ENCODE results near the gene SERPINB2.

The SERPINB2 gene

GRCh38 chr18:63869374-63869773 is 18.1 kb upstream of the SERPINB2 start:
- Histone ChIP-seq H3K27ac (ENCODE audit: low read length) (no peak overlapping the region), H3K4me3 (ENCODE audit: low read length in 2 of 2) (no peak overlapping the region), H3K4me1 (ENCODE audit: control insufficient read depth, insufficient read depth, low read length) (no peaks in the 10 kb centered on the region), H3K36me3 (ENCODE audit: control insufficient read depth in 2 of 2, insufficient read depth in 2 of 2, low read length in 2 of 2) (no peaks in the 10 kb centered on the region), H3K27me3 (ENCODE audit: control insufficient read depth in 1 of 2, insufficient read depth in 2 of 2, low read length in 2 of 2) (no peaks in the 10 kb centered on the region), H3K9me3 (ENCODE audit: control insufficient read depth in 2 of 2, low read length in 2 of 2) (no peaks in the 10 kb centered on the region), H3K9ac (ENCODE audit: low read length in 2 of 2) (no peak overlapping the region)

DNA sequence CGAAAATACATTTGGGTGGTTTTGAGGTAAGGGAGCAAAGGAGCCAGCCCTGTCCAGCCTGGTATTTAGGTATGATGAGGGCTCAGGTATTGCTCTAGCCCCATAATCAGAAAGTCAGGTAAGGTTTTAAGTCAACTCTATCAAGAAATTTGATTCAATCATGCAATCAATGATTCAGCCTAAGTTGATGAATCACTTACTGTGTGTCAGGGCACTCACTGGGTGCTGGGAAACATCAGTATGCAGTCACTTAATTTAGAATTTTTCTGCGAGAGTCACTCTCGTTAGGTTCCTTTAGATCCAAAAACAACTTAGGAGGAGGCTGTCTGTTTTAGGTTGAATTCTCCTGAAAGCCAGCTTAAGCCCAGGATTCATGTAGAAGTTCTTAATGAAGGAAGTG is 17.7 kb upstream of the SERPINB2 start:
- Histone ChIP-seq H3K27me3 (ENCODE audit: control insufficient read depth in 1 of 2, insufficient read depth in 2 of 2, low read length in 2 of 2) (no peaks in the 10 kb centered on the region), H3K36me3 (ENCODE audit: control insufficient read depth in 2 of 2, insufficient read depth in 2 of 2, low read length in 2 of 2) (no peaks in the 10 kb centered on the region), H3K4me3 (ENCODE audit: low read length in 2 of 2) (no peak overlapping the region), H3K27ac (ENCODE audit: low read length) (no peak overlapping the region), H3K9me3 (ENCODE audit: control insufficient read depth in 2 of 2, low read length in 2 of 2) (no peaks in the 10 kb centered on the region), H3K4me1 (ENCODE audit: control insufficient read depth, insufficient read depth, low read length) (no peaks in the 10 kb centered on the region), H3K9ac (ENCODE audit: low read length in 2 of 2) (no peak overlapping the region)

DNA sequence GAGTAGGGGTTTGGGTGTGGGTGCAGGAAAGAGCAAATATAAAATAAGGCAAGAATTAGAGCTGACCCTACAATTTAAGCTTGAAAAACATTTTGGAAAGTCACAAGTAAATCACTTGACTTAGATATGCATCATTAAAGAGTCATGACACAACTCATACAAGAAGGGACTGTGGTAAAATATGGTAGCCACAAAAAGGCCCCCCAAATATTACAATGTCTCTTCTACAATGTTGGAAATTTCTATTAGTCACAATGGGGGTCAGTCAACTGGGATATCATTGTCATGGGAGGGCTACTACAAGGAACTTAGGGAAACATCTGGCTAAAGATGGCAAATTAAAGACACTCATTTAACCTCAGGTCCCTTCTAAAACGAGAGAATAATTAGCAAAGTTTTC is 15.7 kb upstream of the SERPINB2 start:
- Histone ChIP-seq H3K9ac (ENCODE audit: low read length in 2 of 2) (no peak overlapping the region), H3K9me3 (ENCODE audit: control insufficient read depth in 2 of 2, low read length in 2 of 2) (no peaks in the 10 kb centered on the region), H3K4me1 (ENCODE audit: control insufficient read depth, insufficient read depth, low read length) (no peaks in the 10 kb centered on the region), H3K4me3 (ENCODE audit: low read length in 2 of 2) (no peak overlapping the region), H3K36me3 (ENCODE audit: control insufficient read depth in 2 of 2, insufficient read depth in 2 of 2, low read length in 2 of 2) (no peaks in the 10 kb centered on the region), H3K27ac (ENCODE audit: low read length) (no peak overlapping the region), H3K27me3 (ENCODE audit: control insufficient read depth in 1 of 2, insufficient read depth in 2 of 2, low read length in 2 of 2) (no peaks in the 10 kb centered on the region)

DNA sequence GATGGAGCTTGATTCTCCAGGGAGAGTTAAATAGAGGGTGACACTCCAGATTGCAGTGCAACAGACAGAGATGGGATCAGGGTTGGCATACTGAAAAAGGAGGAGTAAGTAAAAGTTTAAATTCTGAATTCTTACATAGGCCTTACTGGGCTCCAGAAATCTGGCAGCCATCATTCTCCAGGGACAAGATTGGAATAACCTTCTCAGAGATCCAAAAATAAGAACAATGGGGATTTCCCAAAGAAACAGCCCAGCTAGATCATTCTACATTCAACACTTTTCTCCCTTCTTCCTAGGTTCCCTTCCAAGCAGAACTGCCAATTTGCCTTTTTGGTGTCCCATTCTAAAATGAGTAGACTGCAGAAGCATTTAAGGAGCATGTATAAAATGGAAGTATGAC is 14.9 kb upstream of the SERPINB2 start:
- Histone ChIP-seq H3K27me3 (ENCODE audit: control insufficient read depth in 1 of 2, insufficient read depth in 2 of 2, low read length in 2 of 2) (no peaks in the 10 kb centered on the region), H3K4me1 (ENCODE audit: control insufficient read depth, insufficient read depth, low read length) (no peaks in the 10 kb centered on the region), H3K27ac (ENCODE audit: low read length) (no peak overlapping the region), H3K36me3 (ENCODE audit: control insufficient read depth in 2 of 2, insufficient read depth in 2 of 2, low read length in 2 of 2) (no peaks in the 10 kb centered on the region), H3K9me3 (ENCODE audit: control insufficient read depth in 2 of 2, low read length in 2 of 2) (no peaks in the 10 kb centered on the region), H3K9ac (ENCODE audit: low read length in 2 of 2) (no peak overlapping the region), H3K4me3 (ENCODE audit: low read length in 2 of 2) (no peak overlapping the region)

DNA sequence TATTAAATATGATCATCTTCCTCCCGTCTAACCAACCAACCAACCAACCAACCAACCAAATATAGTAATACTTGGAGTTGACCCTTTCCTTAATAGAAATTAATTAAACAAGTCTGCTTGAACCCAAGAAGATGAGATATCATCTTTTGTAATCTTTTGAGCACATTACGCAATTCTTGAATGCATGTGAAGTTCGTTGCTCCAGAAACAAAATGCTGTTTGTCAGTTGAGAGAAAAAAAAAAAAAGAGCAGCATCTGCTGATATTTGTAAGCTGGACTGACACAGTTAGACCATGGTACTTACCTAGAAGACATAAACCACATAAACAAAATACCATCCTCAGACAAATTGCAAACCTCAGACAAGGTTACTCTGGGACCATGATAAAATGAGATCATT is 9.2 kb upstream of the SERPINB2 start:
- Histone ChIP-seq H3K4me3 (ENCODE audit: low read length in 2 of 2) (no peak overlapping the region), H3K27ac (ENCODE audit: low read length) (no peak overlapping the region), H3K9me3 (ENCODE audit: control insufficient read depth in 2 of 2, low read length in 2 of 2) (no peaks in the 10 kb centered on the region), H3K27me3 (ENCODE audit: control insufficient read depth in 1 of 2, insufficient read depth in 2 of 2, low read length in 2 of 2) (no peaks in the 10 kb centered on the region), H3K36me3 (ENCODE audit: control insufficient read depth in 2 of 2, insufficient read depth in 2 of 2, low read length in 2 of 2) (no peaks in the 10 kb centered on the region), H3K4me1 (ENCODE audit: control insufficient read depth, insufficient read depth, low read length) (no peaks in the 10 kb centered on the region), H3K9ac (ENCODE audit: low read length in 2 of 2) (no peak overlapping the region)

DNA sequence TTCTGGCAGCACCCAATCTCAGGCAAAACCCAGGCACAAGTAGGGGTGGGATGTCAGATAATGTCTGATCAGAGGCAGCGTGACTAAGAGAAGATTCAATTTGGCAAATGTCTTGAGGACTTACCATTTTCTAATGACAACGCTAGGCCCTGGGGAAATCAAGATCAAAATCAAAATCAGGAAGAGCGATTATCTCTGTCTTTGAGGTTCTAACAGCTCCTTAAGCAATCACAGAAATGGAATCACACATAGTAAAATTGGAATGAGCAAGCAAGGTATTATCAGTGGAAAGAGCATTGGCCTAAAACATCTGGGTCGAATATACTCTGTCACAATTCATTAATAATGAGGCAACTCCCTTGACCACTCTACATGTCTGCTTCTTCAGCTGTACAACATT is 8.6 kb upstream of the SERPINB2 start:
- Histone ChIP-seq H3K27ac (ENCODE audit: low read length) (no peak overlapping the region), H3K4me3 (ENCODE audit: low read length in 2 of 2) (no peak overlapping the region), H3K9ac (ENCODE audit: low read length in 2 of 2) (no peak overlapping the region), H3K36me3 (ENCODE audit: control insufficient read depth in 2 of 2, insufficient read depth in 2 of 2, low read length in 2 of 2) (no peaks in the 10 kb centered on the region), H3K9me3 (ENCODE audit: control insufficient read depth in 2 of 2, low read length in 2 of 2) (no peaks in the 10 kb centered on the region), H3K4me1 (ENCODE audit: control insufficient read depth, insufficient read depth, low read length) (no peaks in the 10 kb centered on the region), H3K27me3 (ENCODE audit: control insufficient read depth in 1 of 2, insufficient read depth in 2 of 2, low read length in 2 of 2) (no peaks in the 10 kb centered on the region)

GRCh38 chr18:63879709-63880108 is 7.8 kb upstream of the SERPINB2 start:
- Histone ChIP-seq H3K9me3 (ENCODE audit: control insufficient read depth in 2 of 2, low read length in 2 of 2) (no peaks in the 10 kb centered on the region), H3K9ac (ENCODE audit: low read length in 2 of 2) (no peak overlapping the region), H3K27me3 (ENCODE audit: control insufficient read depth in 1 of 2, insufficient read depth in 2 of 2, low read length in 2 of 2) (no peaks in the 10 kb centered on the region), H3K4me3 (ENCODE audit: low read length in 2 of 2) (no peak overlapping the region), H3K36me3 (ENCODE audit: control insufficient read depth in 2 of 2, insufficient read depth in 2 of 2, low read length in 2 of 2) (no peaks in the 10 kb centered on the region), H3K4me1 (ENCODE audit: control insufficient read depth, insufficient read depth, low read length) (no peaks in the 10 kb centered on the region), H3K27ac (ENCODE audit: low read length) (no peak overlapping the region)

GRCh38 chr18:63881851-63882250 is 5.7 kb upstream of the SERPINB2 start:
- H3K4me1 ChIP-seq (ENCODE audit: control insufficient read depth, insufficient read depth, low read length): no peaks in the 10 kb centered on the region
- H3K9me3 ChIP-seq (ENCODE audit: control insufficient read depth in 2 of 2, low read length in 2 of 2): no peaks in the 10 kb centered on the region
- H3K27ac ChIP-seq (ENCODE audit: low read length): no peak overlapping the region

DNA sequence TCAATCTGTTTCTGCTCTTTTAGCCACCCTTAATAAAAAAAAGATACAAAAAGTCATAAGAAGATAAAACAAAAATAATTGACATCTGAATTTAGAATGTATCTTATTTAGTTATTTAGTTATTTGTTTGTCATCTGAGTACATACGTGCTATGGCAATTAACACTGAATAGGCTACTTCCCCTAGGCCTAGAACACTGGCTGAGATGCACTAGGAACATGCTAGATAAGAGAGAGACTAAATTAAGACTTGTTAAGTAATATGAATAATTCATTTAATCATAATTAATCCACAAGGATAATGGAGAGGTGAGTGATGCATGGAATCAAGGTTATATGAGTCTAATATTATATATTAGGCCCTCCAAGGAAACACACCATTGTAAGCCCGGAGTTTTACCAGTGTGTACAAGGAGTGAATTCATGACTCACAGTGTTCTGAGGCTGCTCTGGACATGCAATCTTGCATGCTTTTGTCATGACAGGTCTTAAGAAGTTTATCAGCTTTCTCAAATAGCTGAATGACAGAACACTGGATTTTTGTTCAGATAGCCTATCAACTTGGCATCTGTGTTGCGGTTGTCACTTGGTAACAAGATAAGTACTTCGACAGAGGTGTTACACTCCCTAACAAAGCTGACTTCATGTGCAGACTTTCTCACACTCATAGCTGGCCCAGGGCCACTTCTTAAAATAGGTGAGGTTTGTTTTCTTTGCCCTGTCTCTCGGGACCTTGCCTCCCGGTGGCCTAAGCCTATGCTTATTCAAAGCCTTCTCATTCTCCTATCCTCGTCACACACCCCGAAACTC is 5.0 kb upstream of the SERPINB2 start:
- Histone ChIP-seq H3K4me3 (ENCODE audit: low read length in 2 of 2) (no peak overlapping the region), H3K9me3 (ENCODE audit: control insufficient read depth in 2 of 2, low read length in 2 of 2) (no peaks in the 10 kb centered on the region), H3K36me3 (ENCODE audit: control insufficient read depth in 2 of 2, insufficient read depth in 2 of 2, low read length in 2 of 2) (no peaks in the 10 kb centered on the region), H3K4me1 (ENCODE audit: control insufficient read depth, insufficient read depth, low read length) (no peaks in the 10 kb centered on the region), H3K27ac (ENCODE audit: low read length) (no peak overlapping the region), H3K9ac (ENCODE audit: low read length in 2 of 2) (no peak overlapping the region), H3K27me3 (ENCODE audit: control insufficient read depth in 1 of 2, insufficient read depth in 2 of 2, low read length in 2 of 2) (no peaks in the 10 kb centered on the region)

More at GRCh38 chr18:63881851-63882250, 5.7 kb upstream of the SERPINB2 start:
- H3K9ac ChIP-seq (ENCODE audit: low read length in 2 of 2): no peak overlapping the region
- no peaks in the 10 kb centered on the region for H3K36me3 ChIP-seq (ENCODE audit: control insufficient read depth in 2 of 2, insufficient read depth in 2 of 2, low read length in 2 of 2)
- H3K4me3 ChIP-seq (ENCODE audit: low read length in 2 of 2): no peak overlapping the region
- no peaks in the 10 kb centered on the region for H3K27me3 ChIP-seq (ENCODE audit: control insufficient read depth in 1 of 2, insufficient read depth in 2 of 2, low read length in 2 of 2)

DNA sequence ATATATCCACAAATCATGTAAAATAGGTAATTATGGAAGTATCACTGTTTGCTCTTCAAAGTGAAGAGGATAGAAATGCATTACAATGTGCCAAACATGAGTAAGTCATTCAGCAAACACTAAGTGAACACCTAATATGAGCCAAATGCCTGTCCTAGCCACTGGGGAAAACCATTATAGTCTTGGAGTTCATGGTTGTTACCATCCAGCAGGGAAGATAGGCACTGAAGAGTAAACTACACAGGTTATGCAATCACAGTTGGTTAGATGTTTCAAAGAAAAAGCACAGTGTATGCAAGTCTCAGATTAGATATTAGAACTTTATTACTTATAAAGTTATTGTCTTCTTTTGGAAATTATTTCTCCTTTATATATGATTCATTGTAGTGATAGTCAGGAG is 3.9 kb upstream of the SERPINB2 start:
- Histone ChIP-seq H3K36me3 (ENCODE audit: control insufficient read depth in 2 of 2, insufficient read depth in 2 of 2, low read length in 2 of 2) (no peaks in the 10 kb centered on the region), H3K27me3 (ENCODE audit: control insufficient read depth in 1 of 2, insufficient read depth in 2 of 2, low read length in 2 of 2) (no peaks in the 10 kb centered on the region), H3K4me1 (ENCODE audit: control insufficient read depth, insufficient read depth, low read length) (no peaks in the 10 kb centered on the region), H3K9ac (ENCODE audit: low read length in 2 of 2) (no peak overlapping the region), H3K4me3 (ENCODE audit: low read length in 2 of 2) (no peak overlapping the region), H3K9me3 (ENCODE audit: control insufficient read depth in 2 of 2, low read length in 2 of 2) (no peaks in the 10 kb centered on the region), H3K27ac (ENCODE audit: low read length) (no peak overlapping the region)

- Histone ChIP-seq H3K36me3 (ENCODE audit: control insufficient read depth in 2 of 2, insufficient read depth in 2 of 2, low read length in 2 of 2) (no peaks in the 10 kb centered on the region), H3K9ac (ENCODE audit: low read length in 2 of 2) (no peak overlapping the region), H3K27me3 (ENCODE audit: control insufficient read depth in 1 of 2, insufficient read depth in 2 of 2, low read length in 2 of 2) (no peaks in the 10 kb centered on the region), H3K9me3 (ENCODE audit: control insufficient read depth in 2 of 2, low read length in 2 of 2) (no peaks in the 10 kb centered on the region), H3K4me3 (ENCODE audit: low read length in 2 of 2) (no peak overlapping the region), H3K4me1 (ENCODE audit: control insufficient read depth, insufficient read depth, low read length) (no peaks in the 10 kb centered on the region), H3K27ac (ENCODE audit: low read length) (no peak overlapping the region)
Observed at GRCh38 chr18:63888470-63889190, 1.1 kb downstream of the SERPINB2 start.
